Medulla oblongata (tissue), 1 donor: ENCODE data around the gene ADCY9.
"Not testable (repeated sequence)": the region's sequence is repeated elsewhere in the genome, so short reads cannot be mapped to it uniquely, and the experiment has no call there.

Experiments used
- DNase-seq: peaks from one replicate; pipeline ENCODE4 v3.0.0-alpha.2; 2015; ENCODE audit errors: extremely low spot score

Gene ADCY9

DNA sequence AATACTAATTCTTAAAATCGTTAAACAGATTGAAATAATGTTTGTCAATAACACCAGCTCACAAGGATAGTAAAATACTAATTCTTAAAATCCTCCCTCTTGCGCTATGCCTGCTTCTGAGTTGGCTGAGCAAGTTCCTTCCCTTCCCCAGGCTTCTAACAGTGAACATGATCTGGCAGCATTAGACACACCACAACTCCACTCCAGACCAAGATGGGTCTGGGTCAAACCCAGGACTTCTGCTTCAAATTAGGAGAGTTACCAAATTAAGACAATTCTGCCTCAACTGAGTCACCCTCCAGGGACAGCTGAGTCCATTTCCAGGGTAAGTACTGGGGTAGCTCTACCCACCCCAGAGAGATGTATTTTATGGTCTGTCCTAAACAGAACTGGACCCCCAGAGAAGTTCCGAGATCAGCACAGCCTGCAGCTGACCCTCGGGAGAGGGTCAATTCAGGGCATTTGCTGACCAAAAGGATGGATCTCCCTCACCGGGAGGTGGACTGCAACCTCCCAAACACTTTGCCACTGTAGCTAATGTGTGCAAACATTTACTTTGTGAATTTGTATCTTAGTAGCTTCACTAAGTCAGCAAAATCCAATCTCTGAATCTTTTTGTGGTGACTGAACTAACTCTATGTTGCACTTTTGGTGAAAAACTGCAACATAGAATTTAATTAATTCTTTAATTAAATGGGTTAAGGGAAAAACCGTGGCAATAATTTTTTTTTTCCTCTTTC is 48.8 kb downstream of the ADCY9 start:
- peak; percentile 12 for DNase-seq

GRCh38 chr16:4064950-4065352 is 51.3 kb downstream of the ADCY9 start:
- no peak for DNase-seq

DNA sequence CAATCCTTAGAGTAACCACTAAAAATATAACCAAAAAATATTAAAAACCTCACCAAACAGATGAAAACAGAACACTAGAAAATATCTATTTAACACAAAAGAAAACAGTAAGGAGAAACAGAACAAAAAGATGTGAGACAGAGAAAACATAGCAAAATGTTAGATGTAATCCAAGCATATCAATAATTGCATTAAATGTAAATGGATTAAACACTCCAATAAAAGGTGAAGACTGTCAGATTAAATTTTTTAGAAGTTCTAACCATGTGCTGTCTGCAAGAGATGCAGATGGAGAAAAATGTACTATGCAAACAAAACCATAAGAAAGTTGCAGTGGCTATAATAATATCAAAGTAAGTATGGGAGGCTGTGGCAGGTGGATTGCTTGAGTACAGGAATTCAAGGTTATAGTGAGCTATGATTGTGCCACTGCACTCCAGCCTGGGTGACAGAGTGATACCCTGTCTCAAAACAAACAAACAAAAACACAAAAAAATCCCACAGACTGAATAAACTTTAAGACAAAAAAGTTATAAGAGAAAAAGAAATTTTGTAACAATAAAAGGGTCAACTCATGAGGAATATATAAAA is 53.9 kb downstream of the ADCY9 start:
- DNase-seq = no peak

DNA sequence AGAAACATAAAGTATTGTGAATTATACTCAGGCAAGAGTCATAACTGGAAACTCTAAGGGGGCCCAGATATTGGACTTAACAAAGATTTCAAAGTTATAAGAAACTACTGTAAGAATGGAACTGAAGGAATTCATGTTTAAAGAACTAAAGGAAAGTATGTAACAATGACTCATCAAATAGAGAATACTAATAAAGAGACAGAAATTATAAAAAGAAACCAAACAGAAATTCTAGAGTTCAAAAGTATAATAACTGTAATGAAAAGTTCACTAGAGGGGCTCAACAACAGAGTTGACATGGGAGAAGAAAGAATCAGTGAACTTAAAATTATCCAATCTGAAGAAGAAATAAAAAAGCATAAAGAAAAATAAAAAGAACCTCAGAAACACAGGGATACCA is 55.4 kb downstream of the ADCY9 start:
- DNase-seq = no peak

GRCh38 chr16:4060009-4060408 is 56.2 kb downstream of the ADCY9 start:
- no peak for DNase-seq

- no peak for DNase-seq
Observed at GRCh38 chr16:4058386-4058785, 57.9 kb downstream of the ADCY9 start.

GRCh38 chr16:4057439-4057877 is 58.8 kb downstream of the ADCY9 start:
- DNase-seq = no peak

DNA sequence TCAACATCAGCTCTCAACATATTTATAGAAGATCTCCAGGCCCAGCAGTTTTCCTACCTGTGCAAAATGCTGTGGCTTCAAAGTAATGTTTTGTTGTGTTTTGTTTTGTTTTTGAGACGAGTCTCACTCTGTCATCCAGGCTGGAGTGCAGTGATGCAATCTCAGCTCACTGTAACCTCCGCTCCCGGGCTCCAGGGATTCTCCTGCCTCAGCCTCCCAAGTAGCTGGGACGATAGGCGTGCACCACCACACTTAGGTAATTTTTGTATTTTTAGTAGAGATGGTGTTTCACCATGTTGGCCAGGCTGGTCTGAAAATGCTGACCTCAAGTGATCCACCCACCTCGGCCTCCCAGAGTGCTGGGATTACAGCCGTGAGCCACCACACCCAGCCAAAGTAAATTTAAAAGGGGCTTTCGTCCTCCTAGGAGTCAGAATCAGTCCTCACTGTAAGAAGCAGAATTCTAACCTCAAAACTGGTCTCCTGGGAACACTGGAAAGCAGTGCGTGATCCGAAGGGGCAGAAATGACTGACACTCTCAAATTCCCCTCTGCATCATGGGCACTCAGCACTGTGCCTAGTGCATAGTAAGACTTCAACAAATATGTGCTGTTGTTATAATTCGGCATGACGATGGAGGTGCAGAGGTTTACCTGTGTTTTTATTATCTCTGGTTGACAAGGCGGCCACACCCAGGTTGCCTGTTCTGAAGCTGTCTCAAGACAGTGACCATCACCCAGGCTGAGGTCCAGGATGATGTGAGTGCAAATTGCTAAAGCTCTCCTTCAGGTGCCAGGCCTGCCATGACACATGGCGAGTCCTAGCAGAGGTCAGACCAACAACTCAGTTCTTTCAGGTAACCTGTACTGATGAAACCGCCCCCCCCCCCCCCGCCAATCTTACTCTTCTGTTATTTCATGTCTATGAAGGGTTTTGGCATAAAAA is 59.8 kb downstream of the ADCY9 start:
- no peak for DNase-seq

GRCh38 chr16:4055748-4056147 is 60.5 kb downstream of the ADCY9 start:
- DNase-seq = no peak

DNA sequence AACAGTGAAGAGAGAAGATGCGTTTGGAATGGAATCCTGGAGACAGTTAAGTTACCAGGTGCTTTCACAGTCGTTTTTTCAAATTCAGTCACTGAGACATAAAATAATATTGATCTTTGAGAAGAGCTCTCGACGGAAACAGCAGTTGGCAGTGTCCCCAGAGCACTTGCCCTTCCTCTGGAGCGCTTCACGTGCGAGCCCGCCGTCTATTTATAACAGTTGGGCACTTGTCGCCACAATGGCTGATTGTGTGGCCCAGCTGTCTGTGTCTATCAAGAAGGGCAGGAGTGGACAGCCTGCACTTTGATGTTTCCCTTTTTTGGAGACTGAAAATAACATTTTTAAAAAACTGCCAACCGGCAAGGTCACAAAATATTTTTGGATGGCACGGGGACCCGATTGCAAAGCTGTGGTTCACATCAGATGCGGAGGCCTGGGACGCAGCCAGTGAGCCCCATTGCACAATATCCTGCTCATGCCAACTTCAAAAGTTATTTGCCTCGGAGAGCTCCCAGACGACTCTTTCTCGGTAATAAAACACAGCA is 62.9 kb downstream of the ADCY9 start:
- DNase-seq = peak; percentile 83

GRCh38 chr16:4052801-4053293 is 63.4 kb downstream of the ADCY9 start:
- DNase-seq = peak; percentile 65

GRCh38 chr16:4052096-4052495 is 64.1 kb downstream of the ADCY9 start:
- DNase-seq = no peak

DNA sequence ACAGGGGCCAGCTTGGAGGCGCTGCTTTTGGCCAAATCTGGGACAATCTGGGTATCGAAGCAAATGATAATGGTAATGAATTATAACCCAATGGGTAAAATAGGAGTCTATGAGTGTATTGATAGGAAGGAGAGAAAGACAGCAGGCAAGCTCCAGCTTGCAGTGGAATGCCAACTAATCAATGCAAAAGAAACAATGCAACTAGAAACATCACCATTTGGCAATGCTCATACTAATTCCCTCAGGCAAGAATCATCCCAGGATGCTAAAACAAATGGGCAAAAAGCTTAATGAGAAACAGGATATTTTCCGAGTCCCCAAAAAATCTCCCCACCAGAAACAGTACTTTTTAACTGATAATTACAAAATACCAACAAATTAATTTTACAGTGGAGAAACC is 64.7 kb downstream of the ADCY9 start:
- DNase-seq = no peak

GRCh38 chr16:4049031-4049430 is 67.2 kb downstream of the ADCY9 start:
- no peak for DNase-seq

DNA sequence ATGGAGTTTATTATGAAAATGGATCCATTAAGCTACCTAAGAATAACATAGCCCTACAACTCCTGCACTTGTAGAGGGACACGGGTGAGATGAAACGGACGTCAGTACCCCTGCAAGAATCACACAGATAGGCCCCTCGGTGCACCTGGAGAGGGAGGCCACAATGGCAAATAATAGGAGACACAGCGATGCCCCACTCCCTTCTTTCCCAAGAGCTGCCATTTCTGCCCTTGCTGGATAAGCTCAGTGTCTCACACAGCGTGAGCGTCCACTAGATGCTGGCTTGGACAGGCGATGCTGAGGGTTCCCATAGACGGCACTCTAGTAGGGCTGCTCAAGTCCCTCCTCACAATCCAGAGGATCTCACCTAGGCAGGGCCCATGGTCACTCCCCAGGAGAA is 67.8 kb downstream of the ADCY9 start:
- DNase-seq = no peak

DNA sequence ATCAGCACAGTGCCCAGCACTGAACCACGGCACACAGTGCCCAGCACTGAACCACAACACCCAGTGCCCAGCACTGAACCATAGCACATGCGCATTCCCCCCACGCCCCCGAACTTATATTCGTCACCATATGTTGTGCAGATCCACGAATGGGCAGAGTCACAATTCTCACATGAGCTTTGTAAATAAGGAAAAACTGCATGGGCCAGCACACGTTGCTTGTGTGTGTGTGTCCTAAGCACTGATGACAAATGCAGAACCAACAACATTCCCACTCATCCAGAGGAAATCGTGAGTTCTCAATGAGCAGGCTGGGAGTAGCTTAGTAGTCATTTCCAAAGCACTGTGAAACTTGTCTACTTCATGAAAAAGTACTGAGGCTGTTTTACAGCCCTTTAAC is 70.0 kb downstream of the ADCY9 start:
- no peak for DNase-seq

GRCh38 chr16:4045561-4045960 is 70.7 kb downstream of the ADCY9 start:
- not testable (repeated sequence) for DNase-seq

DNA sequence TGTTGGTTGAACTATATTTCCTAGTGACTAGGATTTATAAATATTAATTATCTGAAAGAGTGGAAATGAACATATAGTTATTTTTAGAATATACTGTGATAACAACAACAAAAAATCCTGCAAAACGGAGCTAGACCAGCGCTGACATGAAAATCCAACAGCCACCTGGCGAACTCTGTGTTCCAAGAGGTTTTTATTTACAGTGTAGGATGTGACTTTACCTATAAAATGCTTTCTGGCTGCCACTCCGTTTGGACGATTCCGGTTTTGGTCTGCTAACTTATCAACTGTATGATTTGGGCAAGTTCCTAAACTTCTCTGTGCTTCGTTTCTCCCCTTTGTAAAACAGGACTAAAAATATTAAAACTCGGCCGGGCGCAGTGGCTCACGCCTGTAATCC is 73.7 kb downstream of the ADCY9 start:
- DNase-seq = no peak

GRCh38 chr16:4038448-4038847 is 77.8 kb downstream of the ADCY9 start:
- DNase-seq = no peak

GRCh38 chr16:4036952-4037351 is 79.3 kb downstream of the ADCY9 start:
- not testable (repeated sequence) for DNase-seq

DNA sequence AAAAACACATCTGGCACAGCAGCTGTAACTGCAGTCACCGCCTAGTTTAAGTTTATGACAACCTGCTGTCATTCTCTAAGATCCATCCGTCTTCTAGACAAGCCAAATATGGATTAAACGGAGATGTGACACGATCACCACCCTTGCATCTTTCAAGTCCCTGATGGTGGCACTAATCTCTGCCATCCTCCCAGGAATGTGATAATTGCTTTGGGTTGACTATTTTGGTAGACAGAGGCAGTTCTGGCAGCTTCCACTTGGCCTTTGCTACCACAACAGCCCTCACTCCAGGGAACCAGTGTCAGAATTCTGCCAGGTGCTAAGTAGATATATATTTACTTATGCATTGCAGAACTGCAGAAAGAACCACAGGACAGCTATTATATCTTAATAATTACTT is 81.3 kb downstream of the ADCY9 start:
- DNase-seq = no peak

DNA sequence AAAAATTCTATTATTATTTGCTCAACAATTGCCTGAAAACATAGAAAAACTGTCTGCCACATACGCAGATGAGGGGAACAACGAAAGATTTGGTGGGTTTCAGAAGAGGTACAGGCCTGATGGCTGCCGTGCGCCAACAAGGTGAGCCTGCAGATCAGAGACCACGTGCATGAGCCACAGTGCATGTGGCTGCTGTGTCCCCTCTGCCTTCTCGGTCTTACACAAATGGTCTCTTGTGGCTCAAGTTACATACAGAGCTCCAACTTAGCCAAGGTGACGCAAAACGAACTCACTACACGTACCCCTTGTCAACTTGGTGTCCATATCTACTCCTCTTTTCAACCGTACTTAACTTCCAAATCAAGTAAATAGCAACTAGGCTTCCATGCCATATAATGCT is 82.3 kb downstream of the ADCY9 start:
- DNase-seq = no peak
